ENCODE data around the gene TBC1D22A.

Gene TBC1D22A

DNA sequence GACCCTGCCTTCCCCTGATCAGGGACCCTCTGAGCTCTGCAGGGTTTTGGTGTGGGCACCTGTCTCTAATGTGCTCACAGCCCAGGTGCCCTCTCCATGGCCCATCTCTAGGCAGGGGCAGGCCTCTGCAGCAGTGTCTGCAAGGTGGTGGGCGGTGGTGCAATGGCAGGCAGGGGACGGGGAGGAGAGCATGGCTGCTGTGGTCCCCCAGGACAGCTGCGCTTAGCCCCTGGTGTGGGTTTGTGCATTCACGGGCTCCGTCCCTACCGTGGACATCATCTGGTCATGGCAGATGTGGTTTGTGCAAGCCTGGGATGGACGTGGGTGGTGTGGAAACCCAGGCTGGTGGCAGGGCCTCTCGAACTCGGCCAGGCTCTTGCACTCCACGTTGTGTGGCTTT lies 443.1 kb downstream of the TBC1D22A start:
- DNase-seq (ENCODE audit: low read depth in 1 of 2, low spot score in 1 of 2), result no peak

DNA sequence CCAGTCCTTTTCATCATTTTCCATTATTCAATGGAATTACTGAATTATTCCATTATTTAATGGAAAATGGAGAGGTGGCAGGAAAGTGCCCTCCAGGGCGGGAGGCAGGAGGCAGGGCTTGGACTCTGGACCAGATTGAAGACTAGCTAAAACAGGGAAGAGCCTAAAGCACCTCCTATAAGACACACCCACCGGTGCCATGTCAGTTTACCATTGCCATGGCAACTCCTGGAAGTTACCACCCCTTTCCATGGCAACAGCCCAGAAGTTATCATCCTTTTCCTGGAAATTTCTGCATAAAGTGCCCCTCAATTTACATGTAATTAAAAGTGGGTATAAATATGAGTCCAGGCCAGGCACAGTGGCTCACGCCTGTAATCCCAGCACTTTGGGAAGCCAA lies 443.7 kb downstream of the TBC1D22A start:
- no peak for DNase-seq (ENCODE audit: low read depth in 1 of 2, low spot score in 1 of 2)

DNA sequence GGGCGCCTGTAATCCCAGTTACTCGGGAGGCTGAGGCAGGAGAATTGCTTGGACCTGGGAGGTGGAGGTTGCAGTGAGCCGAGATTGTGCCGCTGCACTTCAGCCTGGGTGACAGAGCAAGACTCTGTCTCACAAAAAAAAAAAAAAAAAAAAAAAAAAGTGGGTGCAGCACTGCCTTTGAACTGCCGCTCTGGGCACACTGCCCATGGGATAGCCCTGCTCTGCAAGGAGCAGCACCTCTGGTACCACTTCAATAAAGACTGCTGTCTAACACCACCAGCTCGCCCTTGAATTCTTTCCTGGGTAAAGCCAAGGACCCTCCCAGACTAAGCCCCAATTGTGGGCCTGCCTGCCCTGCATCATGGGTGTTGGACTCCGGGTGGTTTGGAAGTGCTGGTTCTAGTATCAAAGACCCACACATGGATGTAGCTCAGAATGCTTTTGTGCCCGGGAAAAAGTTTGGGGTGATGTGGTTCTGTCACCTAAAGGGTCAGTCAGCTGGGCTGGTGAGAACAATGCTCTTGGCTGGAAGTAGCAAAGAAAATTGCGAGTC lies 444.3 kb downstream of the TBC1D22A start:
- no peak for DNase-seq (ENCODE audit: low read depth in 1 of 2, low spot score in 1 of 2)

DNA sequence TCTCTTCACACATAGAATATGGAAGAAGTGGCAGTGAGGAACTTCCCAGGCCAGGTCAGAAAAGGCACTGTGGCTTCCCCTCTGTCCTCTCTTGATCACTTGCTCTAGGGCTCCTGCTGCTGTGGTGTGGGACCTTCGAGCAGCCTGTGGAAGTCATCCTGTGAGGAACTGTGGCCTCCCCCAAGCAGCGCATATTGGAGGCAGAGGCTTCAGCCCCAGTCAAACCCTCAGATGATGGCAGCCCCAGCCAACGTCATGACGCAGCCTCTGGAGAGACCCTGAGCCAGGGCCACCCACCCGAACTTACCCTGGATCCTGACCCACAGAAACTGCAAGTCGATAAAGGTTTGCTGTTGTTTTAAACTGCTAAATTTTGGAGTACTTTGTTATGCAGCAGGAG lies 444.9 kb downstream of the TBC1D22A start:
- DNase-seq (ENCODE audit: low read depth in 1 of 2, low spot score in 1 of 2), result no peak

DNA sequence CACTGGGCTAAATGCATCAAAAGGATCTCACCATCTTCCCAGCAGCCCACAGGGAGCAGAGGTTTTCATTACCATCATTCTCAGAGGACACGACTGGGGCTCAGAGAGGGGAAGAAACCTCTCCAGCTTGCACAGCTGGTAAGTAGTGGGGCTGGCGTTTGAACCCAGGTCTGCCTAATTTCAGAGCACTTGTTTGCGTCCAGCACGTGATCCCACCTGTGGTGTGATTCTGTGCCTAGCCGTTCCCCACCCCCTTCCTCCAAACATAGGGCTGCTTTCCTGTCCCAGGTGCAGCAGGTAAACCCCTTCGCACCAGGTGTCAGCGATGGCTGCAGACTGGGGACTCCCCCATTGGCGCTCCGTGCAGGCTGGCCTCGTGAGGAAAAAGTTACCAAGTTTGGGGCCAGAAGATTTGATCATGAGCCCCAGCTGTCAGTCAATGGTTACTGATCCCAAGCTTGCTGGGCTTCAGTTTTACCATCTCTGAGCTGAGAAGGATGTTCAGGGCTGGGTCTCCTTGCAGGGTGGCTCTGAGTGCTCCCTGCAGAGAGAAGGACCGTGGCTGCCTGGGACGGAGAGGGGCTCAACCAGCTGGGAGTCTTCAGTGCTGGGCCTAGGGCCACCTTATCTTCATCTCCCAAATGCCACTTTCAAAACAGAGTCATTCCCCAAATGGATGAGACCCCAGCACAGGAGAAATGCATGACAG lies 445.6 kb downstream of the TBC1D22A start:
- DNase-seq (ENCODE audit: low read depth in 1 of 2, low spot score in 1 of 2), result no peak

DNA sequence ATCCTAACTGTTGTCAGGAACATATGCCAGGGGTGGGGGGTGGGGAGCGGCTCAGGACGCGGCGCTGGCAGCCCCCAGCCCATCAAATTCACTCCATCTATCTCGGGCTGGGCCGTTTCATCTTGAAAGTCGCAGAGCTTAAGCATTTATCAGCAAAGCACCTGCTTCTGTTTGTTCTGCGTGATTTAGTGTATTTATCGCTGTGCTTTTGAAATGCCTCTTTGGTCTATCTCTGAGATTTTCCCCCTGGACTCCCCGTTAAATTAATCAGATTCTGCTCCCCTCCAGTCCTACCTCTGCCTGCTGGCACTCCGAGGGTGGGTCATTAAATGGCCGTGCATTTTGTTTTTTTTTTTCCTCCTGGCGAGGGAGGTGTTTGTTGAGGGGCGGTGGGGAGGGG lies 446.2 kb downstream of the TBC1D22A start:
- no peak for DNase-seq (ENCODE audit: low read depth in 1 of 2, low spot score in 1 of 2)

GRCh38 chr22:47209040-47209514 lies 446.6 kb downstream of the TBC1D22A start:
- no peak for DNase-seq (ENCODE audit: low read depth in 1 of 2, low spot score in 1 of 2)

DNA sequence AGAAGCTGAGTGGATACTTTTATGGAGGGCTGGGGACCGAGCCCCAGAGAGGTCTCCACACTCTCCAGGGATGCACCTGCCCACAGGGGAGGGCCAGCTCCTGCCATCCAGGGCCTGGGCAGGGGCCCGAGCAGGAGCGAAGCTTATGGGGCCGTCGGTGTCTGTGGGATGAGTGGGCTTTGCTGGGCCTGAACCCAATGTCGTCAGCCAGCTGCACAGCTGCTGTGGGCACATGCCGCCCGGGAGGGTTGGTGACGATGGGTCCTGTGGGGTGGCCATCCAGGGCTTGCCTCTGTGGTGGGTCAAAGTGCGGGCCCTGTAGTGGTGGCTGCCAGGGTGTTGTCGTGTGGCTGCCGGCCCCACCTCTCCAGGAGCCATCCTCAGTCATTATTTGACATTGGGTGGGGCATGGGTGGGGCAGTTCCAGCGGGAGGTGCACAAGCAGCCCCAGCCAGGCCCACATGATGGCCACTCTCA lies 447.1 kb downstream of the TBC1D22A start:
- DNase-seq (ENCODE audit: low read depth in 1 of 2, low spot score in 1 of 2), result no peak

GRCh38 chr22:47210112-47210657 lies 447.7 kb downstream of the TBC1D22A start:
- no peak for DNase-seq (ENCODE audit: low read depth in 1 of 2, low spot score in 1 of 2)

GRCh38 chr22:47210686-47211085 lies 448.2 kb downstream of the TBC1D22A start:
- no peak for DNase-seq (ENCODE audit: low read depth in 1 of 2, low spot score in 1 of 2)

- peak in 1 of 2 donors; percentile 31 for DNase-seq (ENCODE audit: low read depth in 1 of 2, low spot score in 1 of 2)
Observed at GRCh38 chr22:47213571-47214230, 451.3 kb downstream of the TBC1D22A start.

DNA sequence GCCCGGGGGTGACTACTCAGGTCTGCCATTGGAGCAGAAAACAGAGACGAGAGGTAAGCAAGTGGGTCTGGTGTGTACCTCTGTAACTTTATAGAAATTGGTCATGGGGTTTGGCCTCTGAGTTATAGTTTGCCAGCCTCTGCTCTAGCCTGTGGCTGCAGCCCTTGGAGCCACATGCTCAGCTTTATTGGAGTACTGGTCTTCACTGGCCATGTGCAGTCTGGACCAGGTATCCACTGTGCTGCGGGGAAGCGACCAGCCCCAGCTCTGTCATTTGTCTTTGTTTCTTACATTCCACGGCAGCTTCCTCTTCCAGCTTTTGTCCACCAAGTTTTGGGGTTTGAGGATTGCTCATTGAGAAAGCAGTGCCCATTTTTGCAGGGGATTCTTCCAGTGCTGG lies 453.4 kb downstream of the TBC1D22A start:
- no peak for DNase-seq (ENCODE audit: low read depth in 1 of 2, low spot score in 1 of 2)

DNA sequence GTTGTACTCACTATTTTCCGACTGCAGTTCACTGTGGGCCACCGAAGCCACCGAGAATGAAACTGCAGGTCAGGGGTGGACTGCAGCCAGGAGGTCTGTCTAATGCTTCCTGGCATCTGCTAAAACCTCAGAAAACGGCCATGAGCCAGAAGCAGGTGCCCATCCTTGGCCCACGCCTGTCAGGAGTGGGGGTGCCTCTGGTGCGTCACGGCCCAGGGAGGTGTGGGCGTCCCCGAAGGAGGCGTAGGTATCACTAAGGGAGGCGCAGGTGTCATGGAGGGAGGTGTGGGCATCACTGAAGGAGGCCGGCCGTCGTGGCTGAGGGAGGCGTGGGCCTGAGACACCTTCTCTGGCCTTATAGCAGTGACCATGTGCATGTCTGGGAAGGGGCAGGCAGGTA lies 456.2 kb downstream of the TBC1D22A start:
- no peak for DNase-seq (ENCODE audit: low read depth in 1 of 2, low spot score in 1 of 2)

DNA sequence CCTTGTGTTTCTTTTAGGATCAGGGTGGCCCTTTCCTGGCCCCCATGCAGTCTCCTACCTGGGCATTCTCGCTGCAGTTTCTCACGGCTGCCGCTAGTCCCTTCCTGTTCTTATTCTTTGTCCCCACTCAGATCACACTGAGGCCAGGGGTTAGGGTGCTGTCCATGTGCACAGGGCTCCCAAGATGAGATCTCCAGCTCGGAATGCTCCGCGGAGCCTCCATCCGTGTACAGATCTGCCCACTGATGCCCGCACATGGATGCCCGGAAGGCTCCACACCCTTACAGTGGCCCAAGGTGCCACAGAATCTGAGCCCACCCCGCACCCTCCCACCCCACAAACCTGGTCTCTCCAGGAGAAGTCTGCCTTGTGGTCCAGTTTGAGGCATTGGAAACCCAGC lies 457.3 kb downstream of the TBC1D22A start:
- no peak for DNase-seq (ENCODE audit: low read depth in 1 of 2, low spot score in 1 of 2)

DNA sequence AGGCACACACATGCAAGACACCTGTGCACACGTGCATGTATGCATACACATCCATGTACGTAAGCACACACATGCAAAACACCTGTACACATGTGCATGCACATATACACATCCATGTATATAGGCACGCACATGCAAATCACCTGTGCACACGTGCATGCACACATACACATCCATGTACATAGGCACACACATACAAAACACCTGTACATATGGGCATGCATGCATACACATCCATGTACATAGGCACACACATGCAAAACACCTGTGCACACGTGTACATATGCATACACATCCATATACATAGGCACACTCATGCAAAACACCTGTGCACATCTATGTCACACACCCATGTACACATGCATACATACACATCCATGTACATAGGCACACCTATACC lies 458.3 kb downstream of the TBC1D22A start:
- no peak for DNase-seq (ENCODE audit: low read depth in 1 of 2, low spot score in 1 of 2)

DNA sequence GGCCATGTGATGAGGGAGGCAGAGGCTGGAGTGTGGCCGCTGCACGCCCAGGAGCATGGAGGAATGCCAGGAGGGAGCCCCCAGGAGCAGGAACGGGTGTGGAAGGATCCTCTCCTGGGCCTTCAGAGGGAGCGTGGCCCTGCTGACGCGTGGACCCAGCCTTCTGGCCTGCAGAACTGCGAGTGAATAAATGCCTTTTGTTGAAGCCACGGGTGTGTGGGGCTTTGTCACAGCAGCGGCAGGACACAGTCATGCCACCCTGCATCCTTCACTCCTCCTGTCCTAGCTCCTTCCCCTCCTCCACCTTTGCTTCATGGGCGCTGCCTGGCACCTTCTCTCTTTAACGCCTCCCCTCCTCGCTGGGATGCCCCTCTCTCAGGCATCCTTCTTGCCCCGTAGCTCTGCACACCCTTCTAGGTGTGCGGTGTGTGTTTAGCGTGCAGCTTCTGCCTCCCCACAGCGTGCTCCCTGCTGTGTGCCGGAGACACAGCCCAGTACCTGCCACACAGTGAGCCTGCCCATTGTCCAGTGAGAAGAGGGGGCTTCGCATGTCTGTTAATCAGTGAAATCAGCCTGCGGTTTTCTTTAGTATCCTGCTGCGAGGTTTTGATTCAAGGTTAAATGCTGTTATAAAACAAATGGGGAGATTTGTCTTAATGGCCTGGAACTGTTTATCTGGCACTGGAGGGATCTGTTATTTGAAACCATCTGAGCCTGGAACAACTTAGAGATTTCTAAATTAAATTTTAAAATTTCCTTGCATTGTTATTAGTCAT lies 459.6 kb downstream of the TBC1D22A start:
- DNase-seq (ENCODE audit: low read depth in 1 of 2, low spot score in 1 of 2), result no peak
